Ovary (tissue), 9 donors: ENCODE measurements around the gene SERPINE3. TPM values are rescaled to one million over a fixed set of nuclear protein-coding genes. Genes with fewer than 3 reads are reported as not detected.

Experiments used
- DNase-seq, 5 donors: peaks; one replicate each; pipeline ENCODE4 v3.0.0-alpha.2; 2019 to 2020
- H3K27ac ChIP-seq, 2 donors: fragments of 200-600 bp; one replicate each; pipeline versions ENCODE4 v1.5.1 to v1.8.0; 2019 to 2022
- H3K27me3 ChIP-seq: fragments of 200-600 bp; one replicate; pipeline ENCODE4 v1.8.0; 2022
- H3K36me3 ChIP-seq: fragments of 200-600 bp; sonication (generic); one replicate; pipeline ENCODE4 v1.5.1; 2019
- H3K4me1 ChIP-seq: one replicate; pipeline ENCODE4 v1.8.1; 2013; ENCODE audit warnings: mild to moderate bottlenecking, moderate library complexity; ENCODE audit not compliant: insufficient read depth
- H3K4me3 ChIP-seq: fragments of 200-600 bp; sonication (generic); one replicate; pipeline ENCODE4 v1.5.1; 2017
- H3K9me3 ChIP-seq, 2 donors: fragments of 200-600 bp in 1 of 2; sonication (generic) in 1 of 2; one replicate each; pipeline versions ENCODE4 v1.5.1 to v1.8.1; 2013 to 2019; ENCODE audit warnings: mild to moderate bottlenecking in 1 of 2, moderate library complexity in 1 of 2
- EP300 ChIP-seq: sonication (generic); formaldehyde crosslinking; IDR thresholded peaks from one replicate; pipeline ENCODE4 v1.6.1; 2017; ENCODE audit warnings: antibody characterized with exemption
- POLR2A ChIP-seq: fragments of 450-650 bp; IDR thresholded peaks from one replicate; pipeline ENCODE4 v1.6.1; 2017; ENCODE audit warnings: antibody characterized with exemption, mild to moderate bottlenecking, moderate library complexity
- WGBS, 3 donors: extraction: QIAGEN DNeasy Blood & Tissue Kit in 1 of 3; methylation state at CpG; one replicate each; pipeline versions ENCODE4 v1.1.5 to v1.1.7; 2013 to 2017; 5-methylcytosine and 5-hydroxymethylcytosine counted together
- intact Hi-C, 4 donors: fragments of 100-400 bp; cut with DNase I; formaldehyde crosslinking; loops; one replicate each; pipeline versions ENCODE4 v1.11.0 to v1.15.1; 2022 to 2023
- polyA plus RNA-seq, 2 donors: library from polyadenylated mRNA; stranded (reverse); fragments of 200-250 nt in 1 of 2; fragments of 350-450 nt in 1 of 2; fragmentation: Illumina TruSeq in 1 of 2; extraction: RNeasy Lipid Tissue Mini Kit (QIAGEN cat#74804) in 1 of 2; gene quantifications; one replicate each; pipeline ENCODE4 v1.2.3, GENCODE V29; 2013 to 2014
- total RNA-seq, 7 donors: library from RNA; depleted of rRNA in 2 of 7; stranded (reverse); fragments of >200 nt in 2 of 7; fragmentation: NEBNext Ultra II Directional in 3 of 7; extraction: Animal tissue kit (Norgen Biotek cat#: 25700) in 3 of 7; gene quantifications; one replicate each; pipeline versions ENCODE4 v1.1.0 to v1.2.4, GENCODE V29; 2016 to 2023
- TF ChIP-seq, protein P1 (sequence below), 3 donors: fragments of 450-650 bp in 2 of 3; fragments of 200-600 bp in 1 of 3; IDR thresholded peaks; one replicate each; pipeline versions ENCODE4 v1.5.1 to v1.8.0; 2016 to 2022; ENCODE audit warnings: antibody characterized with exemption in 3 of 3, mild to moderate bottlenecking in 1 of 3
- donor health status: DM: no; HTN: no; CAD: no; lungs with moderate emphysema.
- donor health status: DM: no; HTN: no; CAD: no.
- donor health status: Bipolar disorder and iron deficiency.
- donor health status: DM: yes; HTN: yes; CAD: no.
- donor health status: DM: no; HTN: no; CAD: no.
- donor health status: DM: yes; HTN: yes; CAD: no.

The SERPINE3 gene
- total and polyA plus RNA-seq, 9 donors: 0.11 to 0.18 TPM; not detected in 7

DNA sequence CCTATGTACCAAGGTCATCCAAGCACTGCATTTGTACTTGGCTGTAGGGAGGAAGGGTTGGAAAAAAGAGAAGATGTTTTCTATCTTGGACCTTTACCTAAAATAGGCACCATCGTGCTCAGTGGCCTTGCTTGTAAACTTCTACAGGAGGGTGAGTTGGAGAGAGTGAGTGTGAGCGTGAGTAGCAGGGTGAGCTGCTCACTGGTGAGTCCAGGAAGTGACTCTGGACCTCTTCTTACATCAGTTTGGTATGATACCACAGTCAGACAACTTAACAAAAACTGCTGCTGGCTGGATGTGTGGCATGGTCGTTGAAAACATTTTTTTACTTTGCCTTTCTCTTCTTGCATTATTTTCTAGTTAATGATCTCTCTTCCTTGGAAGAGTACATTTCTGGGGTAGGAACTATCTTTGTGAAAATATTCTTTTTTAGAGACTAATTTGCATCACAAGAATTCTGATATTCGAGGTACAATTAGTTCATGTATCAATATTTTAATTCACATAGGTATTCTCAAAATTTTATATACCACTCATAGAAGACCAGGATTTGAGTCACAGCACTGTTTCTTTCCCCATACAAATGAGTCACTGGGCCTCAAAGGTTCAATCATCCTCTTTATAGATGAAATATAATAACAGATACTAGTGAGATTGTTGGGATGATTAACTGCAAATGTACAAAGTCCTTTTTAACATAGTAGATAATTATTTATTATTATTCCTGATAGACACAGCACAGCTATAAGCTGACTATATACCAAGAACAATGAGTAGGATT, 651 bp downstream of the SERPINE3 start:
- Histone ChIP-seq H3K4me3 (no peak overlapping the region), H3K27ac (no peak overlapping the region), H3K9me3 (no peaks in the 10 kb centered on the region), H3K27me3 (no peaks in the 10 kb centered on the region), H3K4me1 (no peaks in the 10 kb centered on the region), H3K36me3 (no peaks in the 10 kb centered on the region)
- 50 to 69% (median 55%) methylated on average over 4 of the region's 4 CpGs for WGBS, 3 donors
- TF ChIP-seq, protein P1, sequence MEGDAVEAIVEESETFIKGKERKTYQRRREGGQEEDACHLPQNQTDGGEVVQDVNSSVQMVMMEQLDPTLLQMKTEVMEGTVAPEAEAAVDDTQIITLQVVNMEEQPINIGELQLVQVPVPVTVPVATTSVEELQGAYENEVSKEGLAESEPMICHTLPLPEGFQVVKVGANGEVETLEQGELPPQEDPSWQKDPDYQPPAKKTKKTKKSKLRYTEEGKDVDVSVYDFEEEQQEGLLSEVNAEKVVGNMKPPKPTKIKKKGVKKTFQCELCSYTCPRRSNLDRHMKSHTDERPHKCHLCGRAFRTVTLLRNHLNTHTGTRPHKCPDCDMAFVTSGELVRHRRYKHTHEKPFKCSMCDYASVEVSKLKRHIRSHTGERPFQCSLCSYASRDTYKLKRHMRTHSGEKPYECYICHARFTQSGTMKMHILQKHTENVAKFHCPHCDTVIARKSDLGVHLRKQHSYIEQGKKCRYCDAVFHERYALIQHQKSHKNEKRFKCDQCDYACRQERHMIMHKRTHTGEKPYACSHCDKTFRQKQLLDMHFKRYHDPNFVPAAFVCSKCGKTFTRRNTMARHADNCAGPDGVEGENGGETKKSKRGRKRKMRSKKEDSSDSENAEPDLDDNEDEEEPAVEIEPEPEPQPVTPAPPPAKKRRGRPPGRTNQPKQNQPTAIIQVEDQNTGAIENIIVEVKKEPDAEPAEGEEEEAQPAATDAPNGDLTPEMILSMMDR (IDR thresholded peaks at IDR 0.05): no peak
- TF ChIP-seq POLR2A (no peak), EP300 (no peak)
- intact Hi-C loops: no loop called here
- no peak for DNase-seq

- Histone ChIP-seq H3K36me3 (no peaks in the 10 kb centered on the region), H3K4me1 (no peaks in the 10 kb centered on the region), H3K27ac (no peak overlapping the region), H3K9me3 (no peaks in the 10 kb centered on the region), H3K27me3 (no peaks in the 10 kb centered on the region), H3K4me3 (no peak overlapping the region)
- no peak for DNase-seq
- intact Hi-C loops: no loop called here
- no peak for TF ChIP-seq EP300
- TF ChIP-seq POLR2A: no peak
- TF ChIP-seq, protein P1 (IDR thresholded peaks at IDR 0.05): no peak
- WGBS, 3 donors: 70 to 83% (median 71%) methylated on average over 2 of the region's 2 CpGs
Observed at GRCh38 chr13:51341232-51341631, 1.7 kb downstream of the SERPINE3 start.

DNA sequence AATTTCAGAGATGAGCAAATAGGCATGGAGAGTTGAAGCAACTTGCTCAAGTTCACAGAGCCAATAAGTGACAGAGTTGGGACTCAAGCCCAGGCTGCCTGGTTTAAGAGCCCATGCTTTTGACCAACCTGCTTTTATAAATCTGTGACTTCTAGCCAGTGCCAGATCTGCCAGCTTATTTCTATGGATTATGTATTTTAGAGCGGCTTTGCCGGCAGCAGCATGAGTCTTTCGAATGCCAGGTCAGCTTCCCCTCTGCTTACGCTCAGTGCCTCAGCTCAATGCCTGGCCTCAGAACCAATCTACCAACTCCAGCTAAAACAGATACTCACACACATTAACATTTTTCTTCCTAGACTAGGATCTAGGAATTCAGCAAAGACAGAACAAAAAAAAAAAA, 2.3 kb downstream of the SERPINE3 start:
- no peak overlapping the region for H3K4me3 ChIP-seq
- no peak overlapping the region for H3K27ac ChIP-seq
- H3K4me1 ChIP-seq: no peaks in the 10 kb centered on the region
- H3K36me3 ChIP-seq: no peaks in the 10 kb centered on the region
- H3K9me3 ChIP-seq: no peaks in the 10 kb centered on the region
- intact Hi-C loops: no loop called here
- TF ChIP-seq POLR2A (no peak), EP300 (no peak)
- TF ChIP-seq, protein P1 (IDR thresholded peaks at IDR 0.05): no peak
- no peak for DNase-seq
- H3K27me3 ChIP-seq: no peaks in the 10 kb centered on the region
- 98% methylated on average over 4 of the region's 4 CpGs for WGBS, 3 donors

DNA sequence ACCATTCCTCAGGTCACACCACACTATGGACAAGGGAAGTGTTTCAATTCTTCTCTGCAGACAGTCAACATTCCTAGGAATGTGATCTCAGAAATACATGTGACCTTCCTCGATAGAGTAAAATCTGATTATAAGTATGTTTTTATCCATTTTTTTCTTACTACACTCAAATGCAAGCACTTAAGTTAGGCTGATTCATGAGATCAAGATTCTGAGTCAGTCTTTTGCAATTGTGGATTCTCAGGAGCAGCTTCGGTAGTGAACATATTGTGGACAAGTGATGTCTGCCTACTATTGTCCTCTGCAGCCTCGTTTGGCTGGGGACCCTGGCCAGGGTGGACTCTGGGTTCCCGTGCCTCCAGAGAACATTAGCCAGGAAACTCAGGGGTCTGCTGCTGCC, 3.2 kb downstream of the SERPINE3 start:
- 52 to 69% (median 53%) methylated on average over 4 of the region's 4 CpGs for WGBS, 3 donors
- no peak for DNase-seq
- no peaks in the 10 kb centered on the region for H3K4me1 ChIP-seq
- TF ChIP-seq, protein P1 (IDR thresholded peaks at IDR 0.05): no peak
- TF ChIP-seq EP300: no peak
- TF ChIP-seq POLR2A: no peak
- no peaks in the 10 kb centered on the region for H3K36me3 ChIP-seq
- H3K4me3 ChIP-seq: no peak overlapping the region
- intact Hi-C loops: no loop called here
- H3K9me3 ChIP-seq: no peaks in the 10 kb centered on the region
- no peaks in the 10 kb centered on the region for H3K27me3 ChIP-seq
- H3K27ac ChIP-seq: no peak overlapping the region
